Panc1 (cell line): ENCODE results near the gene OR2A5. TPM values are rescaled to one million over a fixed set of nuclear protein-coding genes. Genes with fewer than 3 reads are reported as not detected.

Source experiments
- ATAC-seq: fragments of 200-7000 bp; cut with Tn5 transposase; 2 replicates; pipeline ENCODE4 v1.9.1; 2020; ENCODE audit warnings: mild to moderate bottlenecking, moderate library complexity
- BruUV-seq: library from RNA; stranded (reverse); fragments of 400-500 nt; replicated peaks from 2 replicates; lab custom pipeline; 2021; lab: Mats Ljungman, UMichigan
- CTCF ChIA-PET: fragments of 300-600 bp; sonication (Branson Sonifier 250); formaldehyde crosslinking; loops from one replicate; lab custom pipeline; 2022; ENCODE audit warnings: antibody characterized with exemption; lab: Charles Lee
- POLR2A ChIA-PET: fragments of 300-600 bp; sonication (Branson Sonifier 250); formaldehyde crosslinking; loops from one replicate; lab custom pipeline; 2022; ENCODE audit warnings: antibody characterized with exemption; lab: Charles Lee
- DNase-seq: peaks from one replicate; pipeline ENCODE4 v3.0.0-alpha.2; 2010; ENCODE audit warnings: low read depth, low spot score
- H3K27ac ChIP-seq: 2 replicates; pipeline ENCODE4 v1.5.1; 2011; ENCODE audit warnings: mild to moderate bottlenecking, low read length, inconsistent platforms
- H3K27me3 ChIP-seq: fragments of 200-500 bp; sonication (Bioruptor generic); 2 replicates; pipeline ENCODE4 v1.6.0; 2014; ENCODE audit warnings: low read length, inconsistent platforms; ENCODE audit not compliant: control insufficient read depth, insufficient read depth
- H3K36me3 ChIP-seq: fragments of 200-500 bp; sonication (Bioruptor generic); 2 replicates; pipeline ENCODE4 v1.5.1; 2014; ENCODE audit warnings: inconsistent platforms, mild to moderate bottlenecking, low read length, moderate library complexity; ENCODE audit not compliant: control insufficient read depth, insufficient read depth
- H3K4me1 ChIP-seq: 2 replicates; pipeline ENCODE4 v1.5.1; 2011; ENCODE audit warnings: inconsistent platforms, mild to moderate bottlenecking, low read length, moderate library complexity; ENCODE audit not compliant: control insufficient read depth, insufficient read depth
- H3K4me3 ChIP-seq, 2 experiments: 2 replicates each; pipeline ENCODE4 v1.5.1; 2011 to 2012; ENCODE audit warnings: low read depth in 2 of 2, low read length in 2 of 2, mild to moderate bottlenecking in 2 of 2, inconsistent platforms in 1 of 2, moderate library complexity in 1 of 2
- H3K9me3 ChIP-seq: fragments of 200-500 bp; sonication (Bioruptor generic); 2 replicates; pipeline ENCODE4 v1.5.1; 2014; ENCODE audit warnings: low read depth, mild to moderate bottlenecking, inconsistent platforms, low read length, moderate library complexity; ENCODE audit not compliant: control insufficient read depth, insufficient read depth
- CTCF ChIP-seq: fragments of 450-650 bp; IDR thresholded peaks from 2 replicates; pipeline ENCODE4 v1.5.1; 2017; ENCODE audit warnings: mild to moderate bottlenecking
- POLR2AphosphoS5 ChIP-seq: IDR thresholded peaks from 2 replicates; pipeline ENCODE4 v1.6.1; 2012; ENCODE audit warnings: mild to moderate bottlenecking, low read depth, low read length, moderate library complexity
- REST ChIP-seq, 2 experiments: IDR thresholded peaks; 2 replicates each; pipeline ENCODE4 v1.6.1; 2011 to 2012; ENCODE audit warnings: low read depth in 2 of 2, control low read depth in 1 of 2, low read length in 1 of 2, mild to moderate bottlenecking in 1 of 2, moderate library complexity in 1 of 2; ENCODE audit not compliant: insufficient read depth in 1 of 2
- SIN3A ChIP-seq: IDR thresholded peaks from 2 replicates; pipeline ENCODE4 v1.6.1; 2012; ENCODE audit warnings: low read depth, mild to moderate bottlenecking, low read length, moderate library complexity, borderline replicate concordance; ENCODE audit not compliant: insufficient read depth
- TCF7L2 ChIP-seq: IDR thresholded peaks from 2 replicates; pipeline ENCODE4 v1.6.1; 2011; ENCODE audit warnings: mild to moderate bottlenecking, low read depth, low read length, inconsistent platforms
- in situ Hi-C: cut with HindIII; loops from 2 replicates; pipeline ENCODE4 v1.10.0; 2016; ENCODE audit warnings: low sequenced_read_pairs, low pct_unique_long_range_greater_than_20kb
- intact Hi-C: fragments of 100-400 bp; cut with micrococcal nuclease; formaldehyde crosslinking; loops from one replicate; pipeline ENCODE4 v1.10.0; 2022; ENCODE audit not compliant: unreplicated experiment
- total RNA-seq: library from RNA; stranded (reverse); gene quantifications from one replicate; pipeline ENCODE4 v1.2.1, GENCODE V29; 2021; ENCODE audit not compliant: unreplicated experiment

Gene OR2A5
- total RNA-seq, 1 experiment from 2014 or later = not detected

GRCh38 chr7:144004703-144005102, 44.0 kb upstream of the OR2A5 start:
- H3K4me1 ChIP-seq = no peaks in the 10 kb centered on the region
- in situ Hi-C loops (no loop called here), intact Hi-C loops (no loop called here)
- H3K36me3 ChIP-seq = no peaks in the 10 kb centered on the region
- ChIA-PET POLR2A (no interaction called here), CTCF (no interaction called here)
- no peak for DNase-seq
- no peak overlapping the region for H3K27ac ChIP-seq
- TF ChIP-seq CTCF (no peak), POLR2AphosphoS5 (no peak)
- ATAC-seq = no peak
- H3K4me3 ChIP-seq = no peak overlapping the region
- H3K9me3 ChIP-seq = no peaks in the 10 kb centered on the region
- no peaks in the 10 kb centered on the region for H3K27me3 ChIP-seq
- BruUV-seq = no TSS peak

GRCh38 chr7:144006029-144006691, 42.6 kb upstream of the OR2A5 start:
- in situ Hi-C loops (no loop called here), intact Hi-C loops (no loop called here)
- no peak for TF ChIP-seq SIN3A
- no peak for TF ChIP-seq REST (IDR thresholded peaks at IDR 0.05; ENCODE audit: insufficient read depth in 1 of 2, low read depth in 2 of 2, low read length in 1 of 2)
- TF ChIP-seq CTCF = no peak
- no peak for TF ChIP-seq TCF7L2
- TF ChIP-seq POLR2AphosphoS5 = no peak
- ChIA-PET CTCF (no interaction called here), POLR2A (no interaction called here)
- H3K9me3 ChIP-seq = no peaks in the 10 kb centered on the region
- ATAC-seq (no peak), DNase-seq (no peak)
- no peaks in the 10 kb centered on the region for H3K36me3 ChIP-seq
- H3K4me1 ChIP-seq = no peaks in the 10 kb centered on the region
- H3K27me3 ChIP-seq = no peaks in the 10 kb centered on the region
- H3K27ac ChIP-seq = no peak overlapping the region
- no peak overlapping the region for H3K4me3 ChIP-seq
- BruUV-seq = no TSS peak
